ENCODE results near the gene GALNT13.

The GALNT13 gene

DNA sequence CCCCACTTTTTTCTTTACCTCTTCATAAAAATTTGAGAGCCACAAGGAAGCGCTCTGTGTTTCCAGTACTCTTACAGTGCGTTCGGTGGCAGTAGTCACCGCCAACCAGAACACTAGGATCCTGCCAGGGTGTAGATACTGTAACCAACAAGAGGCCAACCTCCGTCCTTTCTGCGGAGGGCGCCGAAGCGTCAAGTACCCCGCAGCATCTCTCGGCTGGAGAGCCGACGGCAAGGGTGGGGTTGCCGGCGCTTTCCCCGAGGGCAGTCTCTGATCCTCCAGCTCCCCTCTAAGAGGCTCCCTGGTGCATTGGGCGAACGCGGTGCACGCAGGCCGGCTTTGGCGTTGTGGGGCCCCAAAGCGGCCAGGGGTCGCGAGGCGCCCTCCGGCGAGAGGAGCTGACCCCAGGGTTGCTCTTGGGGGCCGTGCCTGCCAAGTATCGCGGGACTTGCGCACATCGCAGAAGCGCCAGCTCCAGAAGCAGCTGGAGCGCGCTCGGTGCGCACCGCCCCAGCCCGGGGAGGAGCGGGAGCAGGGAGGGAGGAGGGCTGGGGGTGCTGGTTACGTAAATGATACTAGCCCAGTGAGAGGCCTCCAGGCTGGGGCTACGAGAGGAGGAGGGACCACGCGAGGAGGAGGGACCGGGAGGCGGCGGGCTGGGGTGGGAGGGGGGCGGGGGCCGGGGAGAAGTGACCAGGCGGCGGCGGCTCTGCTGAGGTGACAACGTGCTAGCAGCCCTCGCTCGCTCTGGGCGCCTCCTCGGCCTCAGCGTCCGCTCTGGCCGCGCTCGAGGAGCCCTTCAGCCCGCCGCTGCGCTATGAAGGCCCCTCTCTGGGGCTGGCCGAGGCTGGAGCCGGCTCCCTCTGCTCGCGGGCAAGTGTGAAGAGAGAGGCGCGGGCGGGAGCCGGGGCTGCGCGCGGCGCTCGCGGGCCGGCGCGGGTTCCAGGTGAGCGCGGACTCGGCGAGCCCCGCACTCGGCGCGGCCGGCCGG is at the start of gene GALNT13:
Gene GALNT13, plus strand, starts transcription at position 692 of the 991 bp plus-strand sequence.
- DNase-seq = no peak

DNA sequence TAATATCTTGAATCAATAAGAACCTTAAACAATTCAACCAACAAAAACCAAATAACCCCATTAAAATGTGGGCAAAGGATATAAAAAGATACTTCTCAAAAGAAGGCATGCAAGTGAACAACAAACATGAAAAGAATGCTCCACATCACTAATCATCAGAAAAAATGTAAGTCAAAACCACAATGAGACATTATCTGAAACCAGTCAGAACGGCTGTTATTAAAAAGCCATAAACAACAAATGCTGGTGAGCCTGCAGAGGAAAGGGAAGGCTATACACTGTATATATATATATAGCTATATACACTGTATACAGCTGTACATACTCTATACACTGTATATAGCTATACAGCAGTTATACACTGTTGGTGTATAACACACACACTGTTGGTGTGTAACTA is 47.8 kb upstream of the GALNT13 start:
- DNase-seq = no peak

DNA sequence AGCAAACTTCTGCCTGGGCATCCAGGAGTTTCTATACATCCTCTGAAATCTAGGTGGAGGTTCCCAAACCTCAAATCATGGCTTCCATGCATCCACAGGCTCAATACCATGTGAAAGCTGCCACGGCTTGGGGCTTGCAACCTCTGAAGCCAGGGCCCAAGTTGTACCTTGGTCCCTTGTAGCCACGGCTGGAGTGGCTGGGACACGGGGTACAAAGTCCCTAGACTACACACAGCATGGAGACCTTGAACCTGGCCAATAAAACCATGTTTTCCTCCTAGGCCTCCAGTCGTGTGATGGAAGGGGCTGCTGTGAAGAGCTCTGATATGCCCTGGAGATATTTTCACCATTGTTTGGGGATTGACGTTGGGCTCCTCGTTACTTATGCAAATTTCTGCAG is 43.4 kb upstream of the GALNT13 start:
- no peak for DNase-seq

DNA sequence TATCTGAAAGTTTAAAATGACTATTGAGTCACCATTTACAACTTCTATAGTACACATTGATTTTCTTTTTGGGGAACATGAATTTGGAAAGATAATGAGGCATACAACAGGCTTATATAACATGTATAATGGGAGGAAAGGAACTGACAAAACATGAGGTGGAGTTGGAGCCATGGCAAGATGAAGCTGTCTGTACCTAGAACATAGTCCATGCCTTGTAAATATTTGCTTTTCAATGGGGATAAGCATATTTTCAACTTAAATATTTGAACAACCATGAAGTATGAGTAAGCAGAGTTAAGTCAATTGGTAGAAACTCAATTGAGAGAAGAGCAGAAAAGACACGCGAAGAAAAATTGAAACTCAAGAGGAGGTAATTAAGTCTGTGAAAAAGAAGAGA is 37.1 kb upstream of the GALNT13 start:
- no peak for DNase-seq

DNA sequence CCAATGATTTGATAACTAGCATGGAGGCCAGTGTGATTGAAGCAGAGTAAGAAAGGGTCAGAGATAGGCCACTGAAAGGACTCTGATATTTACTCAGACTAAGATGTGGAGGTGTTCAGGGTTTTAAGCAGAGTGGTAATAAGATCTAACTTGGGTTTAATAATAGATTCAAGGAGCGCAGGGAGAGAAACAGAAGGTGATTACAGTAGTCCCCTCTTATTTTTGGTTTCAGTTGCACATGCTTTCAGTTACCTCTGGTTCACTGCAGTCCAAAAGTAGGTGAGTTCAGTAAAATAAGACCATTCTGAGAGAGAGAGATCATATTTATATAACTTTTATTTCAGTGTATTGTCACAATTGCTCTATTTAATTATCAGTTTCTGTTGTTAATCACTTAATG is 13.5 kb upstream of the GALNT13 start:
- no peak for DNase-seq

DNA sequence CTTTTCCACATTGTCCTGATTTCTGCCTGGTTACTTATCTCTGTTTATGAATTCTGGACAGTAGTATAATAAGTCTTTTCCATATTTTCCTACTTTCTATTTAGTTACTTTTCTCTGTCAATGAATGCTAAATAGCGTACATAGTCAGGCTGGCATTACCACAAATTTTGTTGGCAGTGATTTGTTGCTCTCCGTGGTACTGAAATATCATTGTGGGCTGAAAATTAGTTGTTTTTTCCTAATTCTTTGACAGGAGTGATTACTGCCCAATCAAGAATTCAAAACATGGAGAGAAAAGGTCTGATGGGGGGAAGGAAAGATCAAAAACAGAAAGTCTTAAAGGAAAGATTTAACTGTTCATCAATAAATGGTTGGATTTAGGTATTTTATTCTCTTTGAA is 7.7 kb upstream of the GALNT13 start:
- DNase-seq = no peak

DNA sequence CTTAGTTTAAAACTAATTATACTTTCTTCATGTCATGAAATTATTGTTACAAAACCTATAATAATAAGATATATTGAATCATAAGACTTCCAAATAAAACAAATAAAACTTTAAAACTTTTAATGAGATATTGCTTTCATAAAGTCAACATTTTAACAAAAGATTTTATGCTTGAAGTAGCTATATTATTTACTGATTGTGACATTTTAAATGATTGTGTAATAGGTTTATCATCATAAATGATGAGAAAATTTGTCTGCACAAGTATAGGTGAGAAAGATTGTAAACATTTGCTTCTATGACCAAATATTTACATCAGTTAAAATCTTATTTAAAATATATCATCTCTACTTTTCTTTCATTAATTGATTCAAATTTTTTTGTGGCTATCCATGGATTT is 5.1 kb upstream of the GALNT13 start:
- DNase-seq = no peak

DNA sequence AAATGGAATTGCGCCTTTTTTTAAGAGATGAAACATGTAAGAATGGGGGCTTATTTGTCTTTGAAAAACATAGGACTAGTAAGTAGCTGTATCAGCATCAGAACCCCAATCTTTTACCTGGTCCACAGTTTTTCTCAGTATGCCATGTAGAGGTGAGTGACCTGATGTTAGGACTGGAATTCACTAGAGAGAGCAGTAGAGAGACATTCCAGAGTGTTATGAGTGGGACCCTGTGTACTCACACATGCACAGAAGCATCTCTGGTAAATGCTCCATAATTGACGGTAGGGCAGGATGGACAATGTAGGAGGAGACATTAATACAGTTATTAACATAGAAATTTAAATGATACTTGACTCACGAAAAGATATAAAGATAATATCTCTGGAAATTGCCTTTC is 1.4 kb upstream of the GALNT13 start:
- DNase-seq = no peak

DNA sequence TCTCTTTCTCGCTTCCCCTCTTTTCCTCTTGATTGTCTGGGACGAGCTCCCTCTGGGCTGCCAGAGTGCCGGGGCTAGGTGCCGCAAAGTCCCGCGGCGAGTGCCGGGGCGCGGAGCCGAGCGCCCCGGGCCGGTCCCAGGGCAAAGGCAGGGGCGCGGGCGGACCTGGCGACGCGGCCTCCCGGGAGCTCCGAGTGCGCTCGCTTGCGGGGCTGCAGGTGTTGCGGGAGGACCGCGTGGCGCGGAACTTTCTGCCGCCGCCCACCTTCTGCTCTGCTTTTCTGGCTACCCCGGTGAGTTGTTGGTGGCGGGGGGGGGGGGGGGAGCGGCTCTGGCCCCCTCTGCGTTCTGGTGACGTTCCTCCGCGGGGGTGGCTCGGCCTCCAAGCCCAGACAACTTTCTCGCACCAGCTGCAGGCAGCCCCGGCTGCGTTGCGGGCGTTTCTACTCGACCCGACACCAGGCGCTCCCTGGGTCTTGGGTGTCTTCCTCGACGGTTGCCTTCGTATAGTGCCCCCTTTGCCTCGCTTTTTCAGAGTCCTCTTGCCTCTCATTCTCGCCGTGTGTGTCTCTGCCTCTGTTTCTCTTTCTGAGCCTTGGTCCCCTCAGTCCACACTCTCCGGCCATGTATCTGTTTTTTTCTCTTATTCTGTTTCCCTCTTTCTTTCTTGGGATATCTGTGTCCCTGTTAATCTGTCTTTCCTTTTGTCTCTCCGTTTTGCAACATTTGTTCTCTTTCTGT is 759 bp downstream of the GALNT13 start:
- no peak for DNase-seq

DNA sequence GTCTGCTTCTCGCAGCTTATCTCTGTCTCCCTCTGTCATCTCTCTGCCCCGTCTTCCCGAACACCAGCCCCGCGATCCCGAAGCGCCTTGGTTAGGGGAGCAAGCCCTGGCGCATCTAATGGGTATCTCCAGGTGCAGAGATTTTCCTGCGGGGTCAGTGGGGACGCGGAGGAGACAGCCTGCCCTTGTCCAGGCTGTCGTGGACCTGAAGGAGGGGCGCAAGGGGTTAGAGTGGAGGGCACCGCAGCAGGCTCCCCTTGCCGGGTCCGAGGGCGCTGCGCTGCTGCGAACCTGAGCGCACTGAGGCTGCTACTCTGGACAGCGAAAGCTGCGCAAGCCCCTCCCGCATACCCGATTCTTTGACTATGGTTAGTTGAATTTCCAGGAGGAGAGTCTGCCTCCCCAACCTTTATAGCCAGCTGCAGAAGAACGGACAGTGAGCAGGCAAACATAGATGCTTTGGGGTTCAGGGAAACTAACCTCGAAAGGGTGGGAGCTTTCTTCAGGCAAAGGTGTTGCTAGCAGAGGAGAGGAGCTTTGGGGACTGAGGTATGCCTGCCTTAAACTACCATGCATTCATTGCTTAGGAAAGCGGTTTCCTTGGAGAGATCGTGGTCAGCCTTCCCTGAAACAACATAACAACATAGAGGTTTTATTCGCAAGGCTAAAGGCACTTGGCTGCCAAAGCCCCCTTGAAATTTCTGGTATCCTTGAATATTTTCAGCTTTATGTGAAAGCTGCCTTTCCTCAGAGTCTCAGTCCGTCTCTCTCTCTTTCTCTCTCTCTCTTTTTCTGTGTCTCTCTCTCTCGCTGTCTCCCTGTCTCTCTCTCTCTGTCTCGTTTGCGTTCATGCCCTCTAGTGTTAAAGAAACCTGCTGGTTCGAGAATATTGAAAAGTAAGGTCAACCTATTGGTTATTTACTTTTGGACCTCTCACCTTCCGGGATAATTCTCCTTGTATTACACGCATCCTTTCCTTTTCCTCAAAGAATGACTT is 1.6 kb downstream of the GALNT13 start:
- DNase-seq = no peak

DNA sequence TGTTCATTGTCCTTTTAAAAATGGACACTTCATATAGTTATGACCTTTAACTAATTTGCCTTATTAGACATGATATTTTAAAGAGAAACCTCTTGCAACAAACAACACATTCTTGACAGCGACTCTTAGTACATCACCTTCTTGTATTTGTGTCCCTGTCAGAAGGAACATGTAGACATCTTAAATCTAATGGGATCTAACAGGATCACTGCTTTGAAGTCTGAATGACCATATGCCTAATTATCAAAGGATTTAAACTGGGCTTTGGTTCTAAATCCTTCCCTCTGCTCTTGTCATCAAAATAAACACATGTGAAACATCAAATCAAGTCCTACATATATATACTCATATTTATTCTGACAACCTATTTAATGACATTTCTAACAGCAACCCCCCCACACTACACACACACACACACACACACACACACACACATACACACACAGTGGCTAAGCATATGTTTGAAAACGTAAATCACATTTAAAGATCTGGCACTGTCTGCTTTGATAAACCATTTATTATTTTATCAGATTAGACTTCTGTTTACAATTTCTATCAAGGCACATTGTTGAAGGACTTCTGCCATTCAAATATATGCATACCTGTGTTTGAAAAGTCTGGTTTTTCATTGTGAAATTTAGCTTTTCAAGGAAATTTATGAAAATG is 4.2 kb downstream of the GALNT13 start:
- no peak for DNase-seq

DNA sequence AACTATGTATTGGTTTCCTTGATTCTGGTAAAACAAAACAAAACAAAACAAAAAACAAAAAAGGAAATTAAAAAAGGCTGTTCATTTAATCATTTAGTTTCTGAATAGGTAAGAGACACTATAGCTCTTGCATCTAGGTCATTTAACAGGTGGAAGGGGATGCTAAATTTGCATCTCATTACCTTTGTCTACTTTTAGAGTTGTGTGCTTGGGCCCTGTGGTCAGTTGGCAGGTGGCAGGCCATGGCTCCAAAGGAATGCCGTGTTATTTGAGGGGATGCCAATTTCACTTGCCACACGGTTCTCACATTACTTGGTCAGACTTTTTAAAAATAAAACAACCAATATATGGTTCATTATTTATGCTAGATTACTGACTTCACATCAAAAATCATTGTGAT is 9.2 kb downstream of the GALNT13 start:
- DNase-seq = no peak

DNA sequence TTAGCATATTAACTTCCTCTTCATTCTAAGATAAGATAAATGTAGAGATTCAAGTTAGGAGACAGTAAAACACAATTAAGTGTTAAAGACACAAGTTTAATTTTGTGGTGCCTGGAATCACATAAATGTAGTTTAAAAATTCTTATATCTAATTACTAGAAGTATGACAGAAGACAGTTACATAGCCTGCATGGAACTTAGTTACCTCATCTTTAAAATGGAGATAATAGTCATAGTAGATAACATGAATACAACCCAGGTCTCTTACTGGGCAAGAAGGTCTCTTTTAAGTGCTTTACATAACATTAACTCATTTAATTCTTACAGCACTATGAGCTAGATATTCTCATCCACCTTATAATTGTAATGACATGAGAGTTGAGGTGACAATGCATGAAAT is 15.1 kb downstream of the GALNT13 start:
- no peak for DNase-seq

DNA sequence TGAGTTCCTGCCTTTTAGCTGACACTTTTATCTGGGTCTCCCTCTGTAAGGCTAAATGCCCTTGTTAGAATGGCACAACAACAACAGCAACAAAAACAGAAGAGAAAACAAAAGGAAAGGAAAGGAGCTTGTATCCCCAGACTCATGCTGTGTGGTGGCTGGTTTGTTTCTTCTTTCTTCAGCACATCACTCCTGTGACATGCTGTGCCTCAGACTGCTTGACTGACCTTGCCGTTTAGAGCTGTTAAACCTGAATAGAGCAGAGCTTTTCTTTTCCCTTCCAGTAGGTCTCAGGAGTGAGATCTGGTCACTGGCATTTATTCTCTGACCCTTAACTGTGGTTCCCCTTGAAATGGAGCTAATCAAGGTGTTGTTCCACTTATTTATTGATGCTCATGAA is 18.9 kb downstream of the GALNT13 start:
- DNase-seq = no peak

DNA sequence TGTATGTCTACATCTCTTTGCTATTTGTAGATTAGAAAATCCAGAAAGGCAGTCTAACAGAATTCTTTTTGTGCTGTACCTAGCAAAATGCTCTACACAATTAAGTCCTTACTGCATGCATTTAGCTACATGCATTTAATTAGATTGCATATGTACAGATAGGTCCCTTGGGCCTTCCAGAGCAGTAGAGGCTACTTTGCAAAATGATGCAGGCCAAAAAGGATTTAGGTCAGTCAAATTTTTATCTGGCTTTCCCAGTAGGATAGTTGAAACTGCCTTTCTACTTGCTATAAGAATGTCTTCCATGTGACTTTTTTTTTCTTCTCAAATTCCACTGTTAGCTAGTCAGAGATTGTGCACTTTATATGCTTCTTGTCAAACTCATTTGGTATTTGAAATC is 19.3 kb downstream of the GALNT13 start:
- DNase-seq = no peak

DNA sequence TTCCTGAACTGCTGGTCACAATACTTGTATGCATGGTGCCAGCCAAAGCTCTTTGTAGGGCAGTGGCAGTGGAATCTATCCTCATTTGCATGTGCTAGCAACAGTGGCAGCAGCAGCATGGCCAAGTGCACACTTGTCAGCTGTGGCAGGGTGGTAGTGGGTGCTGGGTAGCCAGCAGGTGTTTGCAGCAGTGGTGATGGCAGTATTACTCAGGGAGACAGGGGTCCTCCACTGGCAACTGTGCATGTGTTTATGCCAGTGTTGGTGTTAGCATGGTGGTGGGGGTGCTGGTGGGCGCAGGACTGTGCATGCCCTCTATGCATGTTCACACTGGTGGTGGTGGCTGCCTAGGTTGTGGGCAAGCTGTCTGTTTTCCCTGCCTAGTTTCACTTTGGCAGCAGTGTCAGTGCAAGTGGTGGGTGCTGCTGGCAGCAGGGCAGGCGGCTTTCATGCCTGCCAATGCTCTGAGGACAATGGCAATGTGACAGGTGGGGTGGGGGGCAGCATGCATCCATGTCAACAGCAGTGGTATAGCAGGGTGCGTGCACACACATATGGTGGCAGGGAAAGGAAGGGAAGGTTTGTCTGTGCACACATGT is 41.2 kb downstream of the GALNT13 start:
- DNase-seq = no peak

DNA sequence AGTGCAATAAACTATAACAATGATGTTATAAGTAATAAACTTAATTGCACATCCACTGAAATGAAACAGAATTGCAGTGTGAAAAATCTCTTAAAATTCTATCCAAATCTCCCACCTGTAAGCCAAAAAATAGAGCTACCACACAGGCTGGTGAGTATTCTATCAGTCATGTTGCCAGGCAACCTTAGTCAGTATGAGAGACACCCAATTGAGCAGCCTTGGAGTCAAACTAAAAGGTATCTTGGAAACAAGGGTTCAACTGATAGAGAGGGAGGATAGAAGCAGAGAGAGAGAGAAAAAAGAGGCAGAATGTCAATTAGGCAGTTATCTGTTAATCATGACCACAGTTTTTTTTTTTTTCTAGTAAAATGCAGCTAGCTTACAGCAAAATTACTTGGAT is 45.8 kb downstream of the GALNT13 start:
- no peak for DNase-seq

DNA sequence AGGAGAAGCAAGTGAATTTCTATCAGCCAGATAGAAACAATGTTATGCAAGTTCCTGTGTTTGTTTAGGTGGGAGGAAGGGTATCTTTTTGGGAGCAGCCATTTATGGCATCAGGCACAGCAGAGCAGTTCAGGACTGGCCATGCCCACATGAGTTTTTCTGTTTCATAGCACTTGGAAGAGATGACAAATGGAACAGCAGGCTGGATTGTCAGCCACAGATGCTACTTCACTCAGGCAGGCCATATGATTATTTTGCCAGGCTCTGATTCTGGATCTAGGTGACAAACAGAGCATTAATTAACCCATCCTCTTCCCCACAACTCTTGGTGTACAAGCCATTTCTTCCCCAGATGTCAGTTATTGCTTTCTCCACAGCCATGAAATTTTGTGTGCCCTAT is 63.8 kb downstream of the GALNT13 start:
- no peak for DNase-seq

DNA sequence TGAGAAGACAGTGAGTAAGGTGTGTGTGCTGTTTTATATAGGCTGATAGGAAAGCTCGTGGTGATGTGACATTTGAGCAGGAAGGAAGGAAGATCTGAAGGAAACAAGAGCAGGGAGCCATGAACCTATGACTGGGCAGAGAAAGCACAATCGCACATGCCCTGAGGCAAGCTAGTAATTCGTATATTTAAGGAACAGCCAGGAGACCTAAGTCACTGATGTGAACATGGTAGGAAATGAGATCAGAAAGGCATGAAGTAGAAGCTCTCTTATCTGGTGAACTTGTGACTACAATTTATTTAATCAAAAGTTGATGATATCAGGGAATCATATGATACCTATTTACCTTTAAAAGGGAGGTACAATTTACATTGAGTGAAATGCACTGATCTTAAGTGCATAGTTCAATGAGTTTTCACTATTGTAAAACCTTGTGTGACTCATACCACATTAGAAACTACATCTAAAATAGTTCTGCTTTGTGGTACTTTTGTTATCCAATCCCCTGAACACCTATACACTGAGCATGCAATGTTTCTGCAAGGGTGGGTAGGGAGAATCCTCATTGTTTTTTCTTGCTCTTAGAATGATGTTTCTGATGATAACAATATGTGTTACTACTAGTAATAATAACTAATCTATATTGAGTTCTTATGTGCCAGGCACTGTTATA is 67.5 kb downstream of the GALNT13 start:
- no peak for DNase-seq

DNA sequence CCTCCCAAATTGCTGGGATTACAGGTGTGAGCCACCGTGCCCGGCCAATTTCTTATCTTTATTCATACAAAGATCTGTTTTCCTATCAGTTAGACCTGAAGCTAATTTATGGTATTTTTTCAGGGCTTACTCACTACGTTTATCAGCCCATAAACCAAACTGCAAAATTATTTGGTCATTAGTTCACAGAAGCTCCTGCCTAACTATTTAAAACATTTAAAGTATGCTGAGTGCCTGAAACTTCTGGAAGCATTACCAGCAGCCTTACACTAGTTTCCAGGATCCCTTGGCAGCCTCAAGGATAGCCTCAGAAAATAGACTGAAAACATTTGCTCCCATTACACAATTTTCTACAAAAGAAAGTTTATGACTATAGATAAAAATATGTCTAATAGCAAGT is 68.8 kb downstream of the GALNT13 start:
- no peak for DNase-seq

DNA sequence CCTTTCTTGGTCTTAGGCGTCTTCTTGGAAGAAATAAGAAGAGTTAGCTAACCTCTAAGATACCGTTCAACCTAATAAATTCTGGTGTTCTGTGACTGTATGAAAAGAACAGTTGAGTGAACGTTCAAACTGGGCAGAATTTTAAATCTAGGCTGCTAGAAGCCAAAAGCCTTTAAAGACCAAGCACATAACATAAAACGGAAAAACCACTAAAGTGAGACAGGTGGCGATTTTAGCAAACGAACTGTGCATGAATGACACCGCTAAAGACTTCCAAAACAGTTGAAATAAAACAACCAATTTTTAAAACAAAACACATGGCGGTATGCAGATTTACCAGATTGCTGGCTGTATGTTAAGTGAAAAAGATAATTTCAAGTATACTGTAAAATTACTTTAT is 73.1 kb downstream of the GALNT13 start:
- no peak for DNase-seq

All from NCI-H526 treated with DMSO at 0.1 percent for 48 hours (cell line).